HG02943 (cell line): ENCODE measurements around the gene CYP27A1.
"Not testable (repeated sequence)": the region's sequence is repeated elsewhere in the genome, so short reads cannot be mapped to it uniquely, and the experiment has no call there.

Experiments used
- ATAC-seq: cut with Tn5 transposase; IDR thresholded peaks from one replicate; pipeline ENCODE4 v1.9.1; 2021; ENCODE audit warnings: mild to moderate bottlenecking, low read depth, moderate library complexity; ENCODE audit not compliant: unreplicated experiment

Gene CYP27A1

DNA sequence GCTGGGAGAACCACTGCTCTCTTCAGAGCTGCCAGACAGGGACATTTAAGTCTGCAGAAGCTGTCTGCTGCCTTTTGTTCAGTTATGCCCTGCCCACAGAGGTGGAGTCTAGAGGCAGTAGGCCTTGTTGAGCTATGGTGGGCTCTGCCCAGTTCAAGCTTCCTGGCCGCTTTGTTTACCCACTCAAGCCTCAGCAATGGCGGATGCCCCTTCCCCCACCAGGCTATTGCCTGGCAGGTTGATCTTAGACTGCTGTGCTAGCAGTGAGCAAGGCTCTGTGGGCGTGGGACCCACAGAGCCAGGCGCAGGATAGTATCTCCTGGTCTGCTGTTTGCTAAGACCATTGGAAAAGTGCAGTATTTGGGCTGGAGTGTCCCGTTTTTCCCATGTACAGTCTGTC lies 9.2 kb upstream of the CYP27A1 start:
- not testable (repeated sequence) for ATAC-seq

DNA sequence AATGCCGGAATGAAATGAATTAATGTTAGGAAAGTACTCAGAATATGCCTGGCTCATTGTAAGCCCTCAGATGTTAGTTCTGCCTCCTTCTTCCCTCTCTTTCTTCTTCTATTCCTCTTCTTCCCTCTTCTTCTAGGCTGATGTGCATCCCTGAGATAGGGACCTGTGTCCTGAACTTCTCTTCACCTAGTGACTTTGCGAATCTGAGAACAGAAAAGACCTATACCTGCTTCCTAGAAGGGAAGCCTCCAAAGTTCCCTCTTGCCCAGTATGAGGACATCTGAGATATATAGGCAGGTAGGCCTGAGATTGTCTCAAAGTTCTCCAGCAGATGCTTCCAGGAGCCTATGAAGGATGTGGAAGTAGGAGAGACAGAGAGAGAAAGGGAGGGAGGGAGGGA lies 8.1 kb upstream of the CYP27A1 start:
- ATAC-seq = no peak

DNA sequence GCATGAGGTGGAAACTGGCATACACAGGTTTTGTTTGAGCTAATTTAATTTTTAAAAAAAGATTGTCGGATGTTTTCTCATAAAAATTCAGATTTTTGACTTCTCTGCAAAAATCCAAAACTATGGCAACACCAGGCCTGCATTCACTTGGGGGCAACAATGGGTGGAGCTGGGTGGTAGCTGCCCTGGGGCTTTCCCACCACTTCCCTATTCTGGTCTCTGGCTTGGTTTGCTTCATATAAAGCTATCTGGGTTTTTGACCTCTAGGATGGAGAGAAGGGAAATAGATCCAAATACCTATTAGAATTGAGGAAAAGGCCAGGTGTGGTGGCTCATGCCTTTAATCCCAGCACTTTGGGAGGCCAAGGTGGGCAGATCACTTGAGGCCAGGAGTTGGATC lies 5.5 kb upstream of the CYP27A1 start:
- ATAC-seq = no peak

DNA sequence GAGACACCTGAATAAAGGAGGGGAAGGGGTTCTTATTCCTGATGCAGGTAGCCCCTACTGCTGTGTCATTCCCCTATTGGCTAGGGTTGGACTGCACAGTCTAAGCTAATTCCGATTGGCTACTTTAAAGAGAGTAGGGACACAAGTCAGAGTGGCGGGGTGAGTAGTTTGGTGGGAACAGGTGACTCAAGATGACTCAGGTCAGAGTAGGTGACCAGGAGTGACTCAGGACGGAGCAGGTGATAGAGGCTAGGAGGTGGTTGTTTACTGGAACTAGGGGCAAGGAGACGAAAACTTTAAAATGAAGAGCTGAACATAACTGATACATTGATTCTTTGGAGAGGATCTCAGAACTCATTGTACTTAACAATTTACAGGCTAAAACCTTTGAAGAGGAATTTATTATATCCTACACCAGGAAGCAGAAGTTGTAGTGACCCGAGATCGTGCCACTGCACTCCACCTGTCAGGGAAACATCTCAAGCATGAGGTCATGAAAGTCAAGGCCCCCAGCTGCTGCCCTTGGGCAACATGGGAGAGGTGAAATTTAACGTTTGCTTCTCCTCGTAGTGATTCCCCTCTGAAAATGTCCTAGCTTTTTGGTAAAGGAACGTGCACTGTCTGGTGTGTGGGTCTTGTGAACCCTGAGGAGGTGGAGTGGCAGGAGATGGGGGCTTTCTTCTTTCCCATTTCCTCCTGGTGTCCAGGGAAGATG lies 4.5 kb upstream of the CYP27A1 start:
- ATAC-seq = no peak

DNA sequence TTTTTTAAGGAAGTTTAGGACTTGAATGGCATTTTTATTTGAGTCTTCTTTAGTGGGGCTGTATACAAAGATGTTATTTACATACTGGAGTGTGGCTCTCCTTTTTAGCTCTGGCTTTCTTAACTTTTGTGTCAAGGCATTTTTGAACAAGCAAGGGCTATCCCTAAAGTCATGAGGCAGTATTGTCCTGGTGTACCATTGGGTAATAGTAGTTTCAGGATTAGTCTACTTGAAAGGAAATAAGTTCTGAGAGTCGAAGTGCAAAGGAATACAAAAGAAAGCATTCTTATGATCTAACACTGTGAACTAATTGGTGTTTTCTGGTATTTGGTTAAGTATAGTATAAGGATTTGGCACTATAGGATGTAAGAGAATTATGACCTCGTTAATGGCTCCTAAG lies 1.9 kb upstream of the CYP27A1 start:
- ATAC-seq = no peak

DNA sequence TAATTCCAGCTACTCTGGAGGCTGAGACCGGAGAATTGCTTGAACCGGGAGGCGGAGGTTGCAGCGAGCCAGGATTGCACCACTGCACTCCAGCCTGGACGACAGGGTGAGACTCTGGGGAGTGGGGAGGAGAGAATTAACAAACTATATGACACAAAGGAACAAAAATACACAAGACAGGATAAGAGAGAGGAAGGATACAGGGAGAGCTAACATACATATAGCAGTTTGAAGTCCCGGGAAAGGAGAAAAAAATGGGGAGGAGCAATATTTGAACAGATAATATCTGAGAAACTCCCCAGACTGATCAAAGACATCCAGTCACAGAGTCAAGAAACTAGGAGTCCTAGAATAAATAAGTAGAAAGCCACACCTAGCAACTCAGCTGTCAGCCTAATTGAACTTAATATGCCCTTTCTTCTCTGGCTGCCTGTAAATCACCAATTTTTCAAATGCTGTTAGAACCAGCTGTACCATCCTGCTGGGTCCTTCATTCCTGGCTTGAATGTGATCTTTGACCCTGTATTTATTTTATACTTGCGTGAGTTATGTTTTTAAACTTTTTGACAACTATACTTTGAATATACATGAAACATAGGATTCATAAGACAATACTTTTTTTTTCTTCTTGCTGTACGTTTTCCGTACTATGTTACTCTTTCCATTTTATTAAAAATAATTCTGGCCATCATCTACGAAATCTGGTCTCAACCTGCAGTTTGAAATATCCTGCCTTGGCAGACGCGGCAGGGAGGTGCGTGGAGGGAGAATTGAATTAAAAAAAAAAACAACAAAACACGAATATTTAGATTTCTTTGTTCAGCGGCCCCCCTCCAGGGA lies 876 bp upstream of the CYP27A1 start:
- ATAC-seq = no peak

DNA sequence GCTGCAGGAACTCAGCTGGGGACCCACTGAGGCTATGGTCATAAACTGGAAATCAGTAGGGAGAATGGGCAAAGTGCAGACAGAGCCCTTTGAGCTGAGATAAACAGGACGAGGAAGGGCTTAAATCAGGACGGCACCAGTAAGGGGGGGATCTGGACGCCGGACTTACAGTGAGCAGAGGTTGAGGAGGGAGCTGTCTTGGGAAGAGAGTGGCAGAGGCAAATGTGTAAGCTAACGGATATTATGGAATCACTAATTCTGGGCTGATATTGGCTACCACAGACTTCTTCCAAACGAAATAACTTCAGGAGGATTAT lies 539 bp downstream of the CYP27A1 start:
- no peak for ATAC-seq

DNA sequence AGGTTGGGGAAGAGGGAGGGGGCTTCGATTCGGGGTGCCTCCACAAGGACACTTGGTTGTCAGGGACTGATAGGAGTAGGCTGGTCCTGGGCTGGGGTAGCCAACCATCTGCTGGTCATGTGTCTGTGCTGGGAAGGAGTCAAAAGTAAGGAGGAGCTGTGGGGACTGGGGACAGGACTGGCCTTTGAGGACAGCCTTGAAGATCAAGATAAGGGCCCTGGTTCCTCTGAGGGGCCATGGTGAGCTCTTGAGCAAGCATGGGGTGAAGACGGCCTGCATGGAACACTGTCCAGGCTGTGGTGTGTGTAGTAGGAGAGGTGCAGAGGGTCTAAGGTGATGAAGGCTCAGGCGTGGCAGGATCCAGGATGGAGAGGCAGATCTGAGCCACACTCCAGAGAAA lies 1.7 kb downstream of the CYP27A1 start:
- ATAC-seq = no peak

DNA sequence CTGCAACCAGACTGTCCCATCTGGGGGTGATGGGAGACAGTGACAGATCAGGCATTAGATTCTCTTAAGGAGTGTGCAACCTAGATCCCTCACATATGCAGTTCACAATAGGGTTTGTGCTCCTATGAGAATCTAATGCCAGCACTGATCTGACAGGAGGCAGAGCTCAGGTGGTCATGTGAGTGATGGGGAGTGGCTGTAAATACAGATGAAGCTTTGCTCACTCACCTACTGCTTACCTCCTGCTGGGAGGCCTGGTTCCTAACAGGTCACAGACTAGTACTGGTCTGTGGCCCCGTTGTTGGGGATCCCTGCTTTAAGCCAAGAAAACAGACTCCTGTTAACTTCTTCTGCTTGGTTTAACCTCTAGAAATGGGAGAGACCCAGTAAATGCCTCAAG lies 3.2 kb downstream of the CYP27A1 start:
- ATAC-seq = no peak

DNA sequence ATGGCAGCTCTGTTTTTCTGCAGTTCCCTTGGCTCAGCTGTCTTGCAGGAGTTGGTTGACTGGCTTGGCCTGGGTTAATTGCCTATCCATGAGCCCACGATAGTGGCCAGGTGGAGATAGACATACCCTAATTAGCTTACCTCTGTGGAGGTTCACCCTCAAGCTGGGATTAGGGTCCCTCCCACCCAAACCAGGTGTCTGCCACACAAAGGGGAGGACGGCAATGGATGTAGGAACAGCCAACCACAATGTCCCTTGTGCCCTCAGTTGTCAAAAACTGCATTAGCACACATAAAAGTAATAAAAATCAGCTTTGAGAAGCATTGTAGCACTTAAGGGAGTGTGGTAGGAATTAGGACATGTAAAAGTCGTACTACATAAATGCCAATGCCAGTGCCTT lies 4.2 kb downstream of the CYP27A1 start:
- ATAC-seq = no peak

DNA sequence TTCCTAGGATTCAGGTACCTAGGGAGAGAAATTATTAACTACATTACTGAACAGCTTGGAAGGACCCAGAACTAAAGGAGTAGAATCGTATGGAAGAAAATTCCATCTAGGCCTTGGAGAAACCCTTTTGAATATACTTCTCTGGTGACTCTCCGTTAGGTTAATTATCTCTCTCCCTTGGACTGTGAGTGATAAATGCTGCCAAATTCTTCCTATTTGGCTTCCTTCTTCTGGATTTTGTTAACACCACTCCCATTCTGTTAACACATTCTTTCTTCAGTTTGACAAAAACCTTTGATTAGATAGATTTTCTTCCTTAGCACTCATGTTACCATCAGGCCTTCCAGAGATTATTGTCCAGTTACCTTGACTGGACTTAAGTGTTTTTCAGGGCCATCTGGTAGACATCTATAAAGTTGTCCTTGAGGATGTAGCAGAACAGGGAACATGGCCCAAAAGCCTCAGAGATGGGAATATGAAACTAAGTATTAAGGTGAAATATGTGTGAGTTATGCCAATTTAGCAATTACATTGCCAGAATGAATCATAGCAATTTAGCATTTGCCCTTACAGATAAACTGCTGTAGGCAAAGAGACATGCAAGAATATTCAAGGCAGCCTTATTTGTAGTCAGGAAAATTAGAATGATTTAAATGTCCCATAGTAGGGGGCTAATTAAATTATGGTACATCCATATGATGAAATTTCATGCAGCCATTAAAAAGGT lies 6.7 kb downstream of the CYP27A1 start:
- ATAC-seq = no peak

DNA sequence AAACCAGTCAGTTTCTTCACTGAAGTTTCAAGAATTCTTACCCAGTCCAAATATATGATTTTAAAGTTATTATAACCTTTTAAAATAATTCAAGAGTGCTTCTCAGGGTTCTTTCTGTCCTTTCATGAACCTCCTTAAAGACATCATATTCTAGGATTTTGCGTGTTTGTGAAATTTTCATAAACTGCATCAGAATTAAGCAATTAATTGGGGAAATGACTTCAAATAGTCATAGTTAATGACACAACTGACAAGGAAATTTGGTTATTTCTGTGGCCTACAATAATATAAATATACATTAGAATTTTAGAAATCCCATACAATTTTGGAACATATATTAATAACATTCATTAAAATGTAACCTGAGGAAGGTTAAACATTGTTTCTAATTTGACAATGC lies 10.5 kb downstream of the CYP27A1 start:
- ATAC-seq = no peak

DNA sequence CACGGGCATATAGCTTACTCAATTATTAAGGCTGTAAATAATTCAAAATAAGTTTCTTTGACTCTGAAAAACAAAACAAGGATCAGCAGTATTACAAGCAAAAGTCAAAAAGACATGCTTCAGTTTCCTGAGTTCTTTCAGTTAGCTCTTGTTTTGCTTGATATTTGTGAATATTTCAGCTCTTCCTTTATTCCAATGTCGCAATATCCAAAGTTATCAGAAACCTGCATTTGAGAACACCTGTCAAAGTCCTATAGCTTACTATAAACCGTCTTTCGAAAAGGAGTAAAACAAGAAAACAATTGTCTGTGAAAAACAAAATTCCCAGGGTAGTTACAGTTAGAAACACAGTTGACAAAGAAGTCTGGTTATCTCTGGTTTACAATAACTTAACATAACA lies 14.7 kb downstream of the CYP27A1 start:
- ATAC-seq = no peak

DNA sequence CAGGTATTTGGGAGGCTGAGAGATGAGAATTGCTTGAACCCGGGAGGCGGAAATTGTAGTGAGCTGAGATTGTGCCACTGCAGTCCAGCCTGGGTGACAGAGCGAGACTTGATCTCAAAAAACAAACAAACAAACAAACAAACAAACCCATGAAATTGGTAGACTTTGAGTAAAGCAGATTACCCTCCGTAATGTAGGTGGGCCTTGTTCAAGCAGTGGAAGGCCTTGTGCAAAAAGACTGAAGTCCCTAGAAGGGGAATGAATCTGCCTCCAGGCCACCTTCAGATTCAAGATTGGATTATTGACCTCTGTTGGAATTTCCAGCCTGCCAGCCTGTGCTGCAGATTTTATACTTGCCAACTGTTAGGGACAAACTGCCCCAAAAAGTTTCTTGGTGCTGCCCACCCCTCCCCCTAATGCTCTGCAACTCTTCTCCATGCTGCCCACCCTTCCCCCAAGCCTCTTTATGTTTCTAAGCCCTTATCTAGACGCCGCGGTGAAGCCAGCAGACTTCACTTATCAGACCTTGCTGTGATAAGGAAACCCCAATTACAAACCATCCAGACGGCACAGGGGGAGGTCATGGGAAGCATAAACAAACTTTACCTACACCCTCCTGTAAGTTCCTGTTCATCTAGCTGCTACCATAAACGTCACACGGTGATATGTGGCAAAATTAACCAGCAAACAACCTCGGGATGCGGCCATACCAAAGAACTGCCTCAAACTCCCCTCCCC lies 17.0 kb downstream of the CYP27A1 start:
- ATAC-seq = no peak

DNA sequence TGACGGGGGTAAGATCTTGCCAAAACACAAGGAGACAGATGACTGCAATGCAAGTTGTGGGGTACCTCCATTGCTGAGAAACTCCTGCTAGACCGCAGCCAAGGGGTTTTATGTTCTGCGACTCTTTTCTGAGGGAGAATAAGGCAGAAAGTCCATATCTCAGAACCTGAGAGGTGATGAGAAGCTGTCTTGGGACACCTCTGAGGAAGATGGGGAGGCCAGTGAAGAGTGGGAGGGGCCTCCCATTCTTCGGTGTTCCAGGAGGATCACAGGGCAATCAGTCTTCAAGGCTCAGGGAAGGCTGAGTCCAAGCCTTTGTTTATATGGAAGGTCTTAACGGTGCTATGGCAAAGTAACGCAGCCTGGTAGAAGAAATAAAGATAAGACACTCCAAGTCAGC lies 18.0 kb downstream of the CYP27A1 start:
- no peak for ATAC-seq

DNA sequence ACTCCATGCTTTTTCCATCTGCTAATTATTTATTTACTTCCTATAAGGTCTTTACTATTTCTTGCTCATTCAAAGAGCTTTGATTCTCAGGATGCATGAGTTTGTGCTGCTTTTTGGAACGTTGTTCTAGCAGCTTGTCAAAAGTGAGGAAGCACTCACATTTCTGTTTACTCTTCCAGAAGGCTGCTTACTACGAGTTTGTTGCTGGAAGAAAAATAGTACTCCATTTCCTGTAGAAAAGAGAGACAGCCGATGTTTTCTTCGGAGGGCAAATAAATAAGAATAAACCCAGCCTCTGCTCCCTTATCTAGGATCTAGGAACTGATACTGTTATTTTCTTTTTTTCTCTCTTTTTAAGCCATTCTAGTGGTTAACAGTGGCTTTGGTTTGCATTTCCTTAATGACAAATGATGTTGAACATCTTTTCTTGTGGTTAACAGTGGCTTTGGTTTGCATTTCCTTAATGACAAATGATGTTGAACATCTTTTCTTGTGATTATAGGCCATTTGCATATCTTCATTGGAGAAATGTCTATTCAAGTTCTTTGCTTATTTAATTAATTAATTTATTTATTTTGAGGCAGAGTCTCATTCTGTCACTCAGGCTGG lies 20.5 kb downstream of the CYP27A1 start:
- no peak for ATAC-seq

DNA sequence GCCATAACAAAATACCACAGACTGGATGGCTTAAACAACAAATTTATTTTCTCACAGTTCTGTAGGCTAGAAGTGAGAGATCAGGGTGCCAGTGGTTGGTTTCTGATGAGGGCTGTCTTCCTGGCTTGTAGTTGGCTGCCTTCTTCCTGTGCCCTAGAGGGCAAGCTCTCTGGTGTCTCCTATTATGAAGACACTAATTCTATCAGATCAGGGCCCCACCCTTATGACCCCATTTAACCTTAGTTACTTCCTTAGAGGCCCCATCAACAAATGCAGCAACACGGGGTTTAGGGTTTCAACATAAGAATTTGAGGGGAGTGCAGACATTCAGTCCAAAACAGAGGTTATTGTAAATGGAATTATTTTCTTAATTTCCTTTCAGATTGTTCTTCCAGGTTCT lies 22.9 kb downstream of the CYP27A1 start:
- no peak for ATAC-seq

DNA sequence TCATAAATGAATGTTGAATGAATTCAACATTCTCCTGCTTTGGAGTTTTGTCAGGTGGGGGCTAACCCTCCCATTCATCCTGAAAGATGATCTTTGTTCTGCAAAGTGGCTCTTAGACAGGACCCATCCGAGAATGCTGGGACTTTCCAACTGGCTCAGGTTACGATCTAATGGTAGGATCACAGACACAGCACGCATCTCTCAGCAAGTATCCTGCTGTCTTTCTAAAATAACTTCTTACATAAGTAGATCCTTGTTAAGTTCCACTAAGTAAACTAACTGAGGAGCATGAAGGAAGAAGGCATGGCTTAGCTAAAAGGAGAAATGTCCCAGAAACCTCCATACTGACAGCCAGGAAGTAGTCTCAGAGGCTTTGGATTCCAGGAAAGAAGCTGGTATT lies 23.7 kb downstream of the CYP27A1 start:
- ATAC-seq = no peak

DNA sequence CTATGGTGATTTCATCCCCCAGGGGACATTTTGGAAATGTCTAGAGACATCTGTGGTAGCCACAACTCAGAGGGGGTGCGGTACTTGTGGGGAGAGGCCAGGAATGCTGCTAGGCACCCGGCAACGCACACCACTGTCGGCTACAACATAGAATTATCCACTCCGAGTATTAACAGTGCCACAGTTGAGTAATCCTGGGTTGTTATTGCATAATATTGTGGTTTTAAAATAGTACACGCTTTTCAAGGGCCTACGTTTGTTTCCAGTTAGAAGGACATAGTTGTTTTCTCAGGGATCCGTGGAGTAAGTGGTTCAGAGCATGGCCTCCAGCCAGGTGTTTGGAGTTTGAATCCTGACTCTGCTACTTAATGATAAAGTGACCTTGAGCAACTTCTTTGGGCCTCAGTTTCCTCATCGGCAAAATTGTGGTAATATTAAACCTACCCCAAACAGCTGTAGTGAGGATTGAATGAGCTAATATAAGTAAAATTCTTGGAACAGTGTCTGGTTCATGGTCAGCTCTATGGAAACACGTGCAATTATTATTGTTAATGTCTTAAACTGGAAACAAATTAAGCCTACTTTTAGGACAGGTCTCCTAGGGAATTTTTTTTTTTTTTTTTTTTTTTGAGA lies 24.5 kb downstream of the CYP27A1 start:
- no peak for ATAC-seq

DNA sequence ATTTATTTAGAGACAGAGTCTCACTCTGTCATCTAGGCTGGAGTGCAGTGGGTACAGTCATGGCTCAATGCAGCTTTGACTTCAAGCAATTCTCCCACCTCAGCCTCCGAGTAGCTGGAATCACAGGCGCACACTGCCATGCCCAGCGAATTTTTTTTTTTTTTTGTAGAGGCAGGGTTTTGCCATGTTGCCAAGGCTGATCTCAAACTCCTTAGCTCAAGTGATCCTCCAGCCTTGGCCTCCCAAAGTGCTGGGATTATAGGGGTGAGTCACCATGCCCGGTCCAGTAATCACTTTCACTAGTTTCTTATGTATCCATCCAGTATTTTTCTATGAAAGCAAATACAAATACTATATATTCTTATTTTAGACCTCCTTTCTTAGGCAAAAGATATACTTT lies 25.7 kb downstream of the CYP27A1 start:
- ATAC-seq = no peak
